NCI-H2196 treated with DMSO at 0.1 percent for 48 hours (cell line): ENCODE data around the gene BRD4.
"Not testable (repeated sequence)": the region's sequence is repeated elsewhere in the genome, so short reads cannot be mapped to it uniquely, and the experiment has no call there.

ENCODE experiments used
- DNase-seq: peaks from one replicate; lab custom pipeline; 2025; ENCODE audit not compliant: unreplicated experiment; lab: John Stamatoyannopoulos, UW

The BRD4 gene

DNA sequence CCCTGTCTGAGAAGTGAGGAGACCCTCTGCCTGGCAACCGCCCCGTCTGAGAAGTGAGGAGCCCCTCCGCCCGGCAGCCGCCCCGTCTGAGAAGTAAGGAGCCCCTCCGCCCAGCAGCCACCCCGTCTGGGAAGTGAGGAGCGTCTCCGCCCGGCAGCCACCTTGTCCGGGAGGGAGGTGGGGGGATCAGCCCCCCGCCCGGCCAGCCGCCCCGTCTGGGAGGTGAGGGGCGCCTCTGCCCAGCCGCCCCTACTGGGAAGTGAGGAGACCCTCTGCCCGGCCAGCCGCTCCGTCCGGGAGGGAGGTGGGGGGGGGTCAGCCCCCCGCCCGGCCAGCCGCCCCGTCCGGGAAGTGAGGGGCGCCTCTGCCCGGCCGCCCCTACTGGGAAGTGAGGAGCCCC is 30.7 kb upstream of the BRD4 start:
- DNase-seq = not testable (repeated sequence)

DNA sequence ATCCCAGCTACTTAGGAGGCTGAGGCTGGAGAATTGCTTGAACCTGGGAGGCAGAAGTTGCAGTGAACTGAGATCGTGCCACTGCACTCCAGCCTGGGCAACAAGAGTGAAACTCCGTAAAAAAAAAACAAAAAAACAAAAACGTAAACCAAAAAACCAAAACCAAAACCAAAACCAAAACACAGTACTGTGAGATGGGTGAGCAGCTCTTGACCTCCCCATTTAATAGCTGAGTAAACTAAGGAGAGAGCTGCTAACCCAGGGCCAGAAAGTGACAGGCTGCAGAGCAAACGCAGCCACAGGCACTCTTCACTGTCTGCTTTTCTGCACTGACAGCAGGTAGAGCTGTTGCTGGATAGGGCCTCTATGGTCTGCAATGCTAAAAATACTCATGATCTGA is 27.7 kb upstream of the BRD4 start:
- DNase-seq = not testable (repeated sequence)

DNA sequence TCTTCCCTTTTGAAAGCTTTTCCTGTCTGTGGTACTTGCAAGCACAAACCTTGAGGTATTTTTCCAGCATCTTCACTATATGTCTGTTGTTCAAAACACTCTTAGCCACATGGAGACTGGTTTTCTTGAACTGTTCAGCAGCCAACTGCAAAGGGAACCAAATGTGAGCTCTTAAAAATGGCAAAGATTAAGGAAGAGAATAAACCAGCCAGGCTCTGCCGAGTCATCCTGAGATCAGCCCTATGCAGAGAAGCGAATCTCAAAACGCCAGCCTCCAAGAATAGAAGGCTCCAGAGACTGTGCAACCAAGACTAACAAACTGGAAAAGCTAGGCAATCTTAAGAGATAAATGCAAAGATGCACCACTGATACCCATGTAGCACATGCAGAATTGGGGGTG is 26.6 kb upstream of the BRD4 start:
- no peak for DNase-seq

DNA sequence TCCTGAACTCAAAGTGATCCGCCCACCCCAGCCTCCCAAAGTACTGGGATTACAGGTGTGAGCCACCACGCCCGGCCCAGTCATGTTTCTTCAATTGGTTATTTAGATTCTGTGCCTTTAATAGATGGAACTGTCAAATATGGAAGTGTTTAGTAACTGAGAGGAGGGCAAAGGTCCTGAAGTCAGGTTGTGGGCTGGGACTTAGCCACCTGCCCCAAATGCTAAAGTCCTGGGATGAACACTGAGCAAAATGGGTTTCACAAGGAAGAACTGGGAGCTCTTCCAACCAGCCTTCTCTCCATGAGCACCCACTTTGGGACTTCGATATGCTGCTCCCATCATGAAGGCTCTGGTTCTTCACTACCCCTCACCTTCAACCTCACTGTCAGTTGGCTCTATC is 25.6 kb upstream of the BRD4 start:
- no peak for DNase-seq

DNA sequence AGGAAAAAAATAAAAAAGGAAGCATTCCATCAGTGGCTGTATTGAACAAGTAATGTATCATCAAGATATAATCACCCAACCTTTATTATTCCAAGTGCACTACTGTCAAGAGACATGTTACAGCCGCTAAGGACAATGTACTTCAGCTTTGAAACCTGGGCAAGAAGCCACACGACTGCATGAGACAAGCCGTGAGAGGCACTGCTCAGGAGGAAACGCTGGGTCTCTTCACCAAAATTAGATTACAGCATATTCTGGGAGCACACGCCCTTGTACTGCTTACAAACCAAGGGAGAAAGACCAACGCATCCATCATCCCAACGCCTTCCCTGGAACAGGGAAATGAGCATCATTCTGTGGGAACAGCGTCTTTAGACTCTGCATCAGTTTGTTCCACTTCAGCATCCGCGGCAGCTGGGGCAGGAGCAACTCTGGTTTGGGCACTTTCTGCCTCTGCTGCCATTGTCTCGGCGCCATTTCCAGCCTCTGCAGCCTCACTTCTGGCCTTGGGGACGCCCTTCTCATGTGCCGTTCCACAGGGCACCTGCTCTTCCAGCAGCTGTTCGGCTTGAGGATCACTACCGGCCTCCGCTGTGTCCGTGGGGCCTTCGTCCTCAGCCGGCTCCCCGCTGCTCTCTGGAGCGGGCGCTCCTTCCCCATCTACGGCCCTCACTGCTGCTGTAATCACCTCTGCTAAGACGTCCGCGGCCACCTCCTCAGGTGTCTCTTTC is 22.4 kb upstream of the BRD4 start:
- DNase-seq = no peak

DNA sequence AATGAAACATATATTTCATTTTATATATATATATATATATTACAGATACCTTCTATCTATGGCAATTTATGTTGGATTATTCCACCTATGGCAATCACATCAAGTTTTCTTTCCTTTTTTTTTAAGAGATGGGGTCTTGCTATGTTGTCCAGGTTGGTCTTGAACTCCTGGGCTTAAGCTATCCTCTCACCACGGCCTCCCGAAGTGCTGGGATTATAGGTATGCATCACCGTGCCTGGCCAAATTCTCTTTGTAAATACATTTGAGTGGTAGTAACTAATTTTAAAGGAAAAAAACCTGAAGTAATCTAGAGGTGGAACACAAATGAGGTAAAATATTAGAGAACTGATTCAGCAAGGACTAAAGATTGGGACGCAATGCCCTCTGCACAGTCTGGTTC is 21.6 kb upstream of the BRD4 start:
- no peak for DNase-seq

DNA sequence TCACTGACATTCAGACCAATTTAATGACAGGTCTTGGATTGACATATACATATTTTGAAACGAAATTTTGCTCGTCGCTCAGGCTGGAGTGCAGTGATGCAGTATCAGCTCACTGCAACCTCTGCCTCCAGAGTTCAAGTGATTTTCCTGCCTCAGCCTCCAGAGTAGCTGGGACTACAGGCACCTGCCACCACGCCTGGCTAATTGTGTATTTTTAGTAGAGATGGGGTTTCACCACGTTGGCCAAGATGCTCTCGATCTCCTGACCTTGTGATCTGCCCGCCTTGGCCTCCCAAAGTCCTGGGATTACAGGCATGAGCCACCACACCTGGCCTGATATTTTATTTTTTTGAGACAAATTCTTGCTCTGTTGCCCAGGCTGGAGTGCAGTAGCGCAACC is 20.2 kb upstream of the BRD4 start:
- not testable (repeated sequence) for DNase-seq

DNA sequence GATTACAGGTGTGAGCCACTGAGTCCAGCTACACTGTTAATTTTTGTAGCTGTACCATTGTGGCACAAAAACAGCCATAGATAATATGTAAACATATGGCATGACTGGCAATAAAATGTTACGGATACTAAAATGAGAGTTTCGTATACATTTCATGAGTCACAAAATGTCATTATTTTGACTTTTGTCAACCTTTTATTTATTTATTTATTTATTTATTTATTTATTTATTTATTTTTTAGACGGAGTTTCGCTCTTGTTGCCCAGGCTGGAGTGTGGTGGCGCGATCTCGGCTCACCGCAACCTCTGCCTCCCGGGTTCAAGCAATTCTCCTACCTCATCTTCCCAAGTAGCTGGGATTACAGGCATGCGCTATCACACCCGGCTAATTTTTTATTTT is 9.0 kb upstream of the BRD4 start:
- not testable (repeated sequence) for DNase-seq

DNA sequence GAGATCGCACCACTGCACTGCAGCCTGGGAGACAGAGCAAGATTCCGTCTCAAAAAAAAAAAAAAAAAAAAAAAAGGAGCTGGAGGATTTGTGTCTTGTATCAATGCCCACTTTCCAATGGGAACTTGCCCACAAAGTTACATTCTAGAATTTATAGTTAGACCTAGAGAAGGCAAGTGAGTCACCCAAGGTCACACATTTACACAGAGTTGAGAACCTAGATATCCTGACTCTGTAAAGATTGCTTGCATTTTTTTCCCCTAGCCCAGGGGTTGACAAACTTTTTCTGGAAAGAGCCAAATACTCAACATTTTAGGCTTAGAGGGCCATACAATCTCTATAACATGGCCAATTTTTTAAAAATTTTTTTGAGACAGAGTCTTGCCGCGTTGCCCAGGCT is 7.7 kb upstream of the BRD4 start:
- no peak for DNase-seq

DNA sequence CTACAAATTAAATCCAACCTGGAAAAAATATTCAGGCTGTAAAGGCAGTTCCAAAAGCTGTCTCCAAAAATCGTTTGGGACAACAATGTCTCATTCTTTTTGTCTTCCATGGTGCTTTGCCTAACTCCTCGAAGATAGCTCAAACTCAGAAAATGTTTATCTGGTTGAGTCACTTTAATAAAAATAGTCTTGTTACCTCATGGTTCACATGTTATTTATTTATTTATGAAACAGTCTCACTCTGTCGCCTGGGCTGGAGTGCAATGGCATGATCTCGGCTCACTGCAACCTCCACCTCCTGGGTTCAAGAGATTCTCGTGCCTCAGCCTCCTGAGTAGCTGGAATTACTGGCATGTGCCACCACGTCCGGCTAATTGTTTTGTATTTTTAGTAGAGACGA is 4.9 kb upstream of the BRD4 start:
- no peak for DNase-seq

DNA sequence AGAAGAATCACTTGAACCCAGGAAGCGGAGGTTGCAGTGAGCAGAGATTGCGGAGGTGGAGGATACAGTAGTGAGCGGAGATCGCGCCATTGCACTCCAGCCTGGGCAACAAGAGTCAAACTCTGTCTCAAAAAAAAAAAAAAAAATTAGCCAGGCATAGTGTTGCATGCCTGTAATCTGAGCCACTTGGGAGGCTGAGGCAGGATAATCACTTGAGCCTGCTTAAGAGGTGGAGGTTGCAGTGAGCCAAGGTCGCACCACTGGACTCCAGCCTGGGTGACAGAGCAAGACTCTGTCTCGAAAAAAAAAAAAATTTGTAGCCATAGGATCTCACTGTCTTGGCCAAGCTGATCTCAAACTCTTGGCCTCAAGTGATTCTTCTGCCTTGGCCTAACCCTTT is 3.7 kb upstream of the BRD4 start:
- DNase-seq = not testable (repeated sequence)

DNA sequence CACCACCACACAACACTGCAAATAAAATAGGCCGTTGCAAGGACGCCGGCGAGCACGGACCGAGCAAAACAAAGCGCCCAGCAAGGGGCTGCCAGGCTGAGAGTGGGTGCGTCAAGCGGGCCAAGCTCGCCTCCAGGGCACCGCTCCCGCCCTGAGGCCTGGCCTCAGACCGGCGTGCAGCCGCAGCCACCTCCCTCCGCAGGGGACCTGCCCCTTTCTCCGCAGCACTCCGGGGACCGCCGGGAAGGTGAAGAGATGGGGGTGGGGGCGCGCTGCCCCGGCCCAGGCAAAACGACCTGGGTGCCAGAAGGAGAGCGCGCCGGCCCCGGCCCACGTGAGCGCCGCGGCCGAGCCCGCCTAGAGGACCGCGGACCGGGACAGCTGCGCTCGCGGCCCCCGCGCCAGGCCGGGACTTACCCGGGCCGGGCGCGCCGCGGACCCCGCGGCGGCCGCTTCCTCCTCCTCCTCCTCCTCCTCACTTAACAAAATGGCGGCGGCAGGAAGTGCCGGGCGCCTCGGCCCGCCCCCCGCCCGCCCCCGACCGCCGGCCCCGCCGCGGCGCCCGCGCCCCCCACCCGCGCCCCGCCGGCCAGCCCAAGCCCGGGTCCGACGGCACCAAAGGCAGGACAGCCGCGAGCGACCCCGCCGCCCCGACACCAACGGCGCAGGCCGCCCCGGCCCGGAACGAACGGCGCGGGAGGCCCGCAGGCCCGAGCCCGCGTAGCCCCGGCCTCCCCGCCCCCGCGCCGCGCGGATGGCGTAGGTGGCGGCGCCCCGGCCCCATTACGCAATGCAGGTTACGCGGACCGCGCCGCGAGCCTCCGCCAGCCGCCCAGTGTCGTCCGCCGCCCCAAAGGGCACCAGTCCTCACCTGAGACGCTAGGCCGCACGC is 674 bp downstream of the BRD4 start:
- DNase-seq = no peak

DNA sequence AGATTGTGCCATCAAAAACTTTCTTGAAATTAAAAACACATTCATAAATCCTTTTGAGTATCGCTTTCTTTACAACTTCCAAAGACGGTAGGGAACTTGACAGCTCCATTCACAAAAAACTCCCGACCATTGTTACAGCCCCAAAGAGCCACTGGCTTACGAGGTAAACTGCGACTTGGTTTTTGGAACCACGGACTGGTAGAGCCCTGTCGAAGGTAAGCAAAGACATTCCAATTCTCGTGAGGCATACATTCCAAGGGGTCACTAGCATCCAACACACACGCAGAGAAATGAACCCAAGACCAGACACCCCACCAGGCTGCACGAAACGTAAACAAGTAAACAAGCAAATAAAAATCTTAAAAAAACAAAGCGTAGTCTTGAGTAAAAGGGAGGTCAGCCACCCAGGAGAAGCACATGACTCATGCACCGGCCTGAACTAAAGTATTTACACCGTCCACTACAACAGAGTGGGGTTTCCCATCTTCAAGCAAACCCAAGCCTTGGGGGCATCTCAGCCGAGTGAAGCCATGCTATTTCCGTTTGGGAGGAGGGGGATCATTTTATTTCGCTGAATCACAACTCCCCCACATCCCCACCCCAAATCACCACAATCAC is 1.4 kb downstream of the BRD4 start:
- no peak for DNase-seq

DNA sequence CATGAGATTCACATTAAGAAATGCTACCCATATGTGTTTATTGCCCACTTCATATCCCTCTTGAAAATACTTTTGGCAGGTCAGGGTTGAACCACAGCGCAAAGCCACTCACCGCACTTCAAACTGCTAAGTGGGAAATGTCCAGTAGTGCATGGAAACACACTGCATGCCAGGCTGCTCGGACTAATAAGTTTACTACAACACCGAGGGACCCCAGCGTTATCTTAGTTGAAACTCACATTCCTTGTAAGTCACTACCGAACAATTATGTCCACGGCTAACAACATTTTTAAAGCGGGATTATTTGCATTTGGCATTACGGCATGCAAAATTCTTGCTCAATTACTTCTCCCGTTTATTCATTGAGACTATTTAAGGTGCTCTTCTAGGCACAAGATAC is 4.0 kb downstream of the BRD4 start:
- DNase-seq = no peak

DNA sequence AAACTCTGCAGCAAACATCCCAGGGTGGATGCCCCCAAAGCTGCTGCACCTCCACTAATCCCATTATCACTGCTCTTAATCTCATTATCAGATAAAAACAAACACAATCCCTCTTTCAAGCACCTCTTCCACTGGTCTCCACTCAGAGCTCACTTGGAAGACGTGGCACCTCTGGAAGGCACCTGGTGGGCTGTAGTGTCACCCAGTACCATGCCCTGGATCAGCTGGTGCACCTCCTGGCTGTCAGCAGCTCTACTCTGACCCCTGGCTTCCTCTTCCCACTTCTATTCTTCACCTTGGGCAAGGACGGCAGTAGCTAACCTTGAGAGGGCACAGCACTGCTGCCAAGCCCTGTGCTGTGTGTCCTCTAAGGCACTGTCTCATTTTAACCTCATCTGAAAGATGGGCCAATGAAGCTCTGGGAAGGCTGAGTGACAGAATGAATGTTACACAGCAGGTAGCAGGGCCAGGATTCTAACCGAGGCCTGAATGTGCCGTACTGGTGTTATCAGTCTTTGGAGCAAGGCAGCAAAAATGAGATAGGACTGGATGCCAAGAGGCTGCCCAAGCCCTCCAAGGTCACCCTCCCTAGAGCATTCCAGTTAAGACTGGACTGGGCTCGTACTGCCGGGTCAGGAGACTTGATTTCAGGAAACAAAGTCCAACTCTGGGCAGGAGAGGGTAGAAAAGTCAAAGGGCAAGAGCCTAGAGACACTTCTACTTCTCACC is 7.4 kb downstream of the BRD4 start:
- DNase-seq = no peak

DNA sequence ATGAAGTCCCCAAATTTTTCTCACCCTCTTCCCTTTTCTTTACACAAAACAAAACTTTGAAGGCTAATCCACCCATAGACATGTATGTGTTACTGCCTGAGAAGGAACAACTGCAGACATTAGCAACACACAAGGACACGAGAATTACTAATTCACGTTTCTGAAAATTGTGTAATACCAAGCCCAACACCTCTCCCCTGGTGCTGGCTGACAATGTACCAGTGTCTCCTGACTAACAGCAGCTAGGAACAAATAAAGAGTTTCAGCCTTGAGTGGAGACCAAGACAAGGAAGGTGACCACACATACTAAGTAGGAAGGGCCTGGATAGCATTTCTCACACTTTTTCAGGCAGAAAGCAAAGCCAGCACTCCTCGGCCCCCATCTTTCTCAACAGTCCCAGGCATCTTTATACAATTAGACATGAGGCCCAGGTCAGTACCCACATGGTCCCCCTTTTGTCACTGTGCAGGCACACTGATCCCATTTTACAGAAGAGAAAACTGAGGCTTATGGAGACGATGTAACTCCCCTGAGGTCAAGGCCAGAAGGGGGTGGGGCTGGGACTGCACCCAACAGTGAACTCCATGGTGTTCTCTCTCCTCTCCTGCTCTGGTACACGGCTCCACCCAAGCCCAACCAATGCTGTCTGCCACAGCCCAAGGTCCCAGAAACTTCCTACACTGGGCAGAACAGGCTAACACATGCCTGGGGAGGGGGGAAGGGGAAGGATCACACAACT is 8.7 kb downstream of the BRD4 start:
- DNase-seq = no peak

DNA sequence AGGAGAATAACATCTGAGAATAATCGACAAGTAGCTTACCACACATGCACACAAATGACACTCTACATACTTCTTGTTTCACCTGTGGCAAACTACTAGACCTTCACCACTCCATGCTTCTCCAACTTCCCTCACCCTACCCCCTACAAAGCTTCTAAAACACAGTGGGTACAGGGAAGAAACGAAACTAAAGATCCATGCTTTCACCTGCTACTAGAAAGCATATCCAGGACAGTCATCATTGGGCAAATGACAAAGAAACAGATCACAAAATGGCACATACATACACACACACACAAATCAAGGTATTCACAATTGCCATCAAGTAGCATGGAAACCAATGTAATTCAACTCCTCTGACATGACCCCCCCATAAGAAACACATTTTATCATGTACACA is 10.6 kb downstream of the BRD4 start:
- no peak for DNase-seq

DNA sequence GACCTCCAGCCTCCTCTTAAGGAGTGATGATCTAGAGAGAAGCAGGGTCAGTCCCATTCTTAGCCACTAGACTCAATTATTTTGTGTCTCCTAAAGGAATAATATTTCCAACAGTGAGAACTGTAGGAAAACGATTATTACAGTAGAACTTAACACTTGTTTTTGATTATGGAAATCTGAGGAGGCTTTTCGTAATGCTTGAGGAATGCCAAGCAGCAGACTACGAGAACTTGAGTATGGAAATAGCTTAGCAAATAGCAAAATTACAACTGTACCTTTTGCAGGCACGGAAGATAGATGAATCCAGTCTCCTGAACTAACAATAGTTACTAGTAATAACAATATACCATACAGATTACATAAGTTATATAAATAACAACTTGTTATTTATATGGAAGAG is 12.2 kb downstream of the BRD4 start:
- no peak for DNase-seq

DNA sequence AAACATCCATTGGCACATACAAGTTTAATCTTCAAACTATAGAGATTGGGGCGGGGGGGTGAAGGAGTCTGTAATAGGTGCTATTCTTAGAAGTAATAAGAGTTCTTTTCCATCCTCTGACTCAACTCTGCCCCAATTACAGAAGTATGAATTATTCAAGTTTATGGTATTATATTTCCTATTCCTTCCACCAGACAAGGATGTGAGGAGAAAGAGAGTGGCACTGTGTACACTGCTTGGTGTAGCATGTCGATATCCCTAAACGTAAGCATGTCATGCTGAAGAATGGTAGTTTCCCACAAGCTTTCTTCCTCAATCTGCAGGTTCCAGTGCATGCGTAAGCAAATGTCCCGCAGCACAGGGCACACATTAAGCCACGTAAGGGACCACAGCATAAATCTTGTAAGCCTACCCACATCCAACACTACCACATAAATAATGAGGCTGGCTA is 14.1 kb downstream of the BRD4 start:
- no peak for DNase-seq

DNA sequence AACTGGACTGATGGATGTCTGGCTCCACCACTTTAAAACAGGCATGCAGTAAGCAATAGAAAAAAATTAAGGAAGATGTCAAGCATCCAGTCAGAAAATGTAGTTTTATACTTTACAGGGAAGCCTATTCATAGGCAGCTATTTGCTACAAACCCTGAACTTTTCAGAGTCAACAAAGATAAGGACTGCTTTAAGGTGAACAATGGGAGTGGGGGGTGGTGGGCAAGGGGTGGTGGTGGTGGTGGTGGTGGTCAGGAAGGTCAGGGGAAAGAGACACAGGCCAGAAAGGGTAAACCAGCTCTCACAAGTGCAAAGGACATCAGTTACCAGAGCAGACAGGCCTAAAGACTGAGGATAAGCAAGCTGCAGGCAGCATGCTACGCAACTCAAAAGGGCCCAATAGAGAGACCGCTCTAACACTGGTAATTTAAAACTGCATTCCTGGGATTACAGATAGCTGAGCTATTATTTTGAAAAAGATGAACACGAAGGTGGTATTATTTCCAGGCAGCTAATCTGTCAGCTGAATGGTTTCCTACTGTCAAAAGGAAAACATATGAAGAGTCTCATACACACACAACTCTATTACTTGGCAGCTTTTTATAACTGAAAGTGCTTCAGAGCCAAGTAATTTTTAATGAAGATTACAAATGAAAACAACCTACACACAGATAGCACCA is 14.8 kb downstream of the BRD4 start:
- DNase-seq = no peak
